ENCODE data around the gene TNIK. TPM values are rescaled to one million over a fixed set of nuclear protein-coding genes. Genes with fewer than 3 reads are reported as not detected.
A peak's percentile ranks its signal among the peaks of the same experiment; 100 is the strongest.

TNIK gene
- total RNA-seq, 1 experiment from 2014 or later, result 22.4 TPM

DNA sequence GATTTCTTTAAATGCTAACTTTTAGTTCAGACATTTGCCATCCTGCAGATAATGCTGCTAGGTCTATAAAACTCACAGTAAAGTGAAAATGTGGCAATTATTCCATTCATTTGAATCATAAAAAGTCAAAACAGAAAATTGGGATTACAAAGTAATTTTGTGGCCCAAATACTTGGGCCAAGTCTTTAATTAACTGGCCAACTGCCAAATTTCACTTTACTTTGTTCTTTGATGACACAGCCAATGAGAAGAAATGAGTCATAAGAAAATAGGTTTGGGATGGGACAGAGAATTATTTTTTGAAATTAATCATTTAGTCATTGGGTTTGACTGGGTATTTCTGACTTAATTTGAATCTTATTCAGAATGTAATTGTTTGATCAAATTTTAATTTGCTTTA, 343.8 kb downstream of the TNIK start:
- BruUV-seq (replicated peaks), result no TSS peak
- Histone ChIP-seq H3K27me3 (replicated peaks; ENCODE audit: control insufficient read depth, insufficient read depth, low read length) (no peaks in the 10 kb centered on the region), H3K4me3 (ENCODE audit: low read depth, low read length) (no peak overlapping the region), H3K9me3 (no peaks in the 10 kb centered on the region), H3K4me1 (no peaks in the 10 kb centered on the region), H3K36me3 (ENCODE audit: control insufficient read depth, insufficient read depth, low read length) (no peaks in the 10 kb centered on the region; the same call in 1 of the 2 replicates)
- Mint-ChIP-seq H3K27me3 (ENCODE audit: insufficient read depth, unreplicated experiment) (no peaks in the 10 kb centered on the region), H3K4me1 (ENCODE audit: low read depth, unreplicated experiment) (peaks cover 12% of the 10 kb centered on the region), H3K9me3 (ENCODE audit: unreplicated experiment) (no peaks in the 10 kb centered on the region), H3K27ac (ENCODE audit: unreplicated experiment) (no peak overlapping the region), H3K36me3 (ENCODE audit: insufficient read depth, unreplicated experiment) (peaks cover 4% of the 10 kb centered on the region), H3K4me3 (ENCODE audit: unreplicated experiment) (no peak overlapping the region)
- POLR2A ChIA-PET, result no interaction called here
- no peak for DNase-seq
- CTCF ChIA-PET, result no interaction called here
- TF ChIP-seq, protein P1, sequence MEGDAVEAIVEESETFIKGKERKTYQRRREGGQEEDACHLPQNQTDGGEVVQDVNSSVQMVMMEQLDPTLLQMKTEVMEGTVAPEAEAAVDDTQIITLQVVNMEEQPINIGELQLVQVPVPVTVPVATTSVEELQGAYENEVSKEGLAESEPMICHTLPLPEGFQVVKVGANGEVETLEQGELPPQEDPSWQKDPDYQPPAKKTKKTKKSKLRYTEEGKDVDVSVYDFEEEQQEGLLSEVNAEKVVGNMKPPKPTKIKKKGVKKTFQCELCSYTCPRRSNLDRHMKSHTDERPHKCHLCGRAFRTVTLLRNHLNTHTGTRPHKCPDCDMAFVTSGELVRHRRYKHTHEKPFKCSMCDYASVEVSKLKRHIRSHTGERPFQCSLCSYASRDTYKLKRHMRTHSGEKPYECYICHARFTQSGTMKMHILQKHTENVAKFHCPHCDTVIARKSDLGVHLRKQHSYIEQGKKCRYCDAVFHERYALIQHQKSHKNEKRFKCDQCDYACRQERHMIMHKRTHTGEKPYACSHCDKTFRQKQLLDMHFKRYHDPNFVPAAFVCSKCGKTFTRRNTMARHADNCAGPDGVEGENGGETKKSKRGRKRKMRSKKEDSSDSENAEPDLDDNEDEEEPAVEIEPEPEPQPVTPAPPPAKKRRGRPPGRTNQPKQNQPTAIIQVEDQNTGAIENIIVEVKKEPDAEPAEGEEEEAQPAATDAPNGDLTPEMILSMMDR (IDR thresholded peaks at IDR 0.05; ENCODE audit: insufficient read depth in 1 of 2, low read depth in 1 of 2, low read length in 1 of 2, severe bottlenecking in 1 of 2, unreplicated experiment in 1 of 2), result no peak
- intact Hi-C loops (cut with micrococcal nuclease; ENCODE audit: unreplicated experiment), result no loop called here

DNA sequence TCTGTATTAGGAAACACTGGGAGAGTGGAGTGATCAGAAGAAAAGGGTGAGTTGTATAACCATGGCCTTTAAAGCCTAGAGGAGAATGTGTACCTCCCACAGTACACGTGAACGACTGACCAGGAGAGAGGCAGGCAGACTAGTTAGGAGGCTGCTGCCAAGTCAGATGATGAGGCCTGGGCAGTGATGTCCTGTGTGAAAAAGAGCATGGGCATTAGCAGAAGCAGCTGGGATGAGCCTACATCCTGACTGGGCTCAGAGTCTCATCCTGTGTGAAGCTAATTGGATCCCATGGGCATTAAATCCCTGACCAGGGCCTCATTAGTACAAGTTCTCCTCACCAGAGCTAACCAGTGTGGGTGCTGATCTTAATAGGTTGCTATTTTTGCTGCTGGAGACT, 344.5 kb downstream of the TNIK start:
- peaks cover 13% of the 10 kb centered on the region for H3K4me1 Mint-ChIP-seq (ENCODE audit: low read depth, unreplicated experiment)
- CTCF ChIA-PET, result no interaction called here
- no peaks in the 10 kb centered on the region for H3K4me1 ChIP-seq
- no peaks in the 10 kb centered on the region; the same call in 1 of the 2 replicates for H3K36me3 ChIP-seq (ENCODE audit: control insufficient read depth, insufficient read depth, low read length)
- H3K27me3 Mint-ChIP-seq (ENCODE audit: insufficient read depth, unreplicated experiment), result no peaks in the 10 kb centered on the region
- TF ChIP-seq, protein P1 (IDR thresholded peaks at IDR 0.05; ENCODE audit: insufficient read depth in 1 of 2, low read depth in 1 of 2, low read length in 1 of 2, severe bottlenecking in 1 of 2, unreplicated experiment in 1 of 2), result no peak
- H3K36me3 Mint-ChIP-seq (ENCODE audit: insufficient read depth, unreplicated experiment), result peaks cover 5% of the 10 kb centered on the region
- intact Hi-C loops (cut with micrococcal nuclease; ENCODE audit: unreplicated experiment), result no loop called here
- POLR2A ChIA-PET, result no interaction called here
- H3K27me3 ChIP-seq (replicated peaks; ENCODE audit: control insufficient read depth, insufficient read depth, low read length), result no peaks in the 10 kb centered on the region
- BruUV-seq (replicated peaks), result no TSS peak
- H3K9me3 Mint-ChIP-seq (ENCODE audit: unreplicated experiment), result no peaks in the 10 kb centered on the region
- no peak for DNase-seq
- no peaks in the 10 kb centered on the region for H3K9me3 ChIP-seq
- H3K4me3 ChIP-seq (ENCODE audit: low read depth, low read length), result no peak overlapping the region
- no peak overlapping the region for H3K4me3 Mint-ChIP-seq (ENCODE audit: unreplicated experiment)
- no peak overlapping the region for H3K27ac Mint-ChIP-seq (ENCODE audit: unreplicated experiment)

DNA sequence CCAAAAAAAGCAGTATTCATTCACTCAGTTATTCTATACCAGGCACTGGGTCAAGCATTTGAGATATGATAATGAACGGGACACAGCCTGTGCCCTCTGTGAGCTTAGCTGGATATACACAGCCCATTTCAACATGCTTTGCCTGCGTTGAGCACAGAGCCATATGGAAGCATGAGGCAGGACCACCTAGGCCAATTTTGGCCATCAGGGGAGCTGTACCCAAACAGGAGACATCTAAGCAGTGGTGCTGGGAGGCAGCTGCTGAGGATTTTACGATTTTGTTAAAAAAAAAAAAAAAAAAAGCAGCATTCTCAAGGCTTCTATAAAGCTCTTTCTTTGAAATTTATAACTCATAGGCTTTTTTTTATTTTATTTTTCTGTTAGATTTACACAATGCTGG, 346.5 kb downstream of the TNIK start:
- no peaks in the 10 kb centered on the region for H3K27me3 Mint-ChIP-seq (ENCODE audit: insufficient read depth, unreplicated experiment)
- no peak overlapping the region for H3K27ac Mint-ChIP-seq (ENCODE audit: unreplicated experiment)
- DNase-seq, result peak; percentile 43 to 47
- CTCF ChIA-PET, result interaction anchor here (0.7 to 1.1 kb wide), 3 partner anchors 64 to 152 kb away, joined by 3 to 5 read pairs (median 3); no protein-coding TSS in a partner anchor
- Histone ChIP-seq H3K4me3 (ENCODE audit: low read depth, low read length) (no peak overlapping the region), H3K4me1 (no peaks in the 10 kb centered on the region), H3K27me3 (replicated peaks; ENCODE audit: control insufficient read depth, insufficient read depth, low read length) (no peaks in the 10 kb centered on the region), H3K9me3 (no peaks in the 10 kb centered on the region), H3K36me3 (ENCODE audit: control insufficient read depth, insufficient read depth, low read length) (no peaks in the 10 kb centered on the region; the same call in 1 of the 2 replicates)
- no peaks in the 10 kb centered on the region for H3K9me3 Mint-ChIP-seq (ENCODE audit: unreplicated experiment)
- BruUV-seq (replicated peaks), result no TSS peak
- POLR2A ChIA-PET, result no interaction called here
- intact Hi-C loops (cut with micrococcal nuclease; ENCODE audit: unreplicated experiment), result no loop called here
- H3K4me3 Mint-ChIP-seq (ENCODE audit: unreplicated experiment), result no peak overlapping the region
- H3K36me3 Mint-ChIP-seq (ENCODE audit: insufficient read depth, unreplicated experiment), result peaks cover 14% of the 10 kb centered on the region
- H3K4me1 Mint-ChIP-seq (ENCODE audit: low read depth, unreplicated experiment), result peaks cover 13% of the 10 kb centered on the region
- TF ChIP-seq, protein P1 (IDR thresholded peaks at IDR 0.05; ENCODE audit: insufficient read depth in 1 of 2, low read depth in 1 of 2, low read length in 1 of 2, severe bottlenecking in 1 of 2, unreplicated experiment in 1 of 2), result peak; percentile 28 to 46

Measured in Caco-2 (cell line).